NCI-H226 (cell line): ENCODE data around the gene CREBZF.
"Not testable (repeated sequence)": the region's sequence is repeated elsewhere in the genome, so short reads cannot be mapped to it uniquely, and the experiment has no call there.

Source experiments
- DNase-seq: peaks from one replicate; pipeline ENCODE4 v3.0.0-alpha.2; 2015

Gene CREBZF

GRCh38 chr11:85619499-85619898, 45.4 kb downstream of the CREBZF start:
- no peak for DNase-seq

DNA sequence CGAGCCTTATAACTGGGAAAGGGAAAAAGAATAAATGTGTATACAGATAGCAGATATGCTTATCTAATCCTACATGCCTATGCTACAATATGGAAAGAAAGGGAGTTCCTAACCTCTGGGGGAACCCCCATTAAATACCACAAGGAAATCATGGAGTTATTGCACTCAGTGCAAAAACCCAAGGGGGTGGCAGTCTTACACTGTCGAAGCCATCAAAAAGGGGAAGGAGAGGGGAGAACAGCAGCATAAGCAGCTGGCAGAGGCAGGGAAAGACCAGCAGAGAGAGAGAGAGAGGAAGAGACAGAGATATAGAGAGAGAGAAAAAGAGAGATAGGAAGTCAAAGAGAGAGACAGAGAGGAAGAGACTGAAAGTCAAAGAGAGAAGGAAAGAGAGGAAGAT, 53.3 kb downstream of the CREBZF start:
- DNase-seq = not testable (repeated sequence)
